ENCODE measurements around the gene SLC26A5.
A peak's percentile ranks its signal among the peaks of the same experiment; 100 is the strongest.
"Not testable (repeated sequence)": the region's sequence is repeated elsewhere in the genome, so short reads cannot be mapped to it uniquely, and the experiment has no call there.

The SLC26A5 gene

GRCh38 chr7:103405789-103406613 lies 40.0 kb downstream of the SLC26A5 start:
- not testable (repeated sequence) for DNase-seq

DNA sequence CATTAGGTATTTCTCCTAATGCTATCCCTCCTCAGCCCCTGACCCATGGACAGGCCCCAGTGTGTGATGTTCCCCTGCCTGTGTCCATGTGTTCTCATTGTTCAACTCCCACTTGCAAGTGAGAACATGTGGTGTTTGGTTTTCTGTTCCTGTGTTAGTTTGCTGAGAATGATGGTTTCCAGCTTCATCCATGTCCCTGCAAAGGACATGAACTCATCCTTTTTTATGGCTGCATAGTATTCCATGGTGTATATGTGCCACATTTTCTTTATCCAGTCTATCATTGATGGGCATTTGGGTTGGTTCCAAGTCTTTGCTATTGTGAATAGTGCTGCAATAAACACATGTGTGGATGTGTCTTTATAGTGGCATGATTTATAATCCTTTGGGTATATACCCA lies 46.3 kb downstream of the SLC26A5 start:
- not testable (repeated sequence) for DNase-seq

- DNase-seq, result no peak
Measured at GRCh38 chr7:103398483-103399127, 47.4 kb downstream of the SLC26A5 start.

GRCh38 chr7:103396471-103396870 lies 49.5 kb downstream of the SLC26A5 start:
- DNase-seq, result no peak

DNA sequence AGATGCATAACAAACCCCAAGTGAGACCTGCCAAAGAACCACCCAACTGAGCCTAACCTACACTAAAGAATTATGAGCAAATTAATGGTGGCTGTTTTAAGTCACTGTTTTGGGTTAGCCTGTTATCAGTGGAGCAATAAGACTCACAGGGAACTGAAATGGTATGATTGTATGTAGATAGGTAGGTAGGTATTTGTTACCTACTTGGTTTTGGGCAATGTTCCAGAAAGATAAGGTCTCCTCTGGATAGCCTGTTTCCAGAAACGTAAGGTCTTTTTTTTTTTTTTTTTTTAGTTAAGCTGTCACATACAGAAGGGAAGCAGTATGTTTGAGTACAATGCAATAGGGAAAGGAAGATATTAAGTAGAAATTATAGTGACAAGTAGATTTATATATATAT lies 50.9 kb downstream of the SLC26A5 start:
- DNase-seq, result no peak

GRCh38 chr7:103394566-103394965 lies 51.4 kb downstream of the SLC26A5 start:
- peak; percentile 43 for DNase-seq

- peak; percentile 41 for DNase-seq
Measured at GRCh38 chr7:103391976-103392375, 54.0 kb downstream of the SLC26A5 start.

DNA sequence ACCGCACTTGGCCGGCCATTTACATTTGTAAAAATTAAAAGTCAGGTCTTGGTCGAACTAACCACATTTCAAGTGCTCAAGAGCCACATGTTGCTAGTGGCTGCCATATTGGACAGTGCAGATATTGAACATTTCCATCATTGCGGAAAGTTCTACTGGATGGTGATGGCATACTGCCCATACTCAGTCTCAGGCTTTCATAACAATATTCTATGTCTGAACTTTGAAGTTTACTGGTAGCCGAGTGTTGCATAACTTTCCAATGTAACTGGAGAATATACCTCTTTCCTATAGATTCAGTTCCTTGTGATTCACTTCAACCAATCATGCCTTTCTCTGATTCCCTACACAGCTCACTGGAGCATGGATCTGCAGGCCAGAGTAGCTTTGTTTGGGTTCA lies 54.9 kb downstream of the SLC26A5 start:
- no peak for DNase-seq

DNA sequence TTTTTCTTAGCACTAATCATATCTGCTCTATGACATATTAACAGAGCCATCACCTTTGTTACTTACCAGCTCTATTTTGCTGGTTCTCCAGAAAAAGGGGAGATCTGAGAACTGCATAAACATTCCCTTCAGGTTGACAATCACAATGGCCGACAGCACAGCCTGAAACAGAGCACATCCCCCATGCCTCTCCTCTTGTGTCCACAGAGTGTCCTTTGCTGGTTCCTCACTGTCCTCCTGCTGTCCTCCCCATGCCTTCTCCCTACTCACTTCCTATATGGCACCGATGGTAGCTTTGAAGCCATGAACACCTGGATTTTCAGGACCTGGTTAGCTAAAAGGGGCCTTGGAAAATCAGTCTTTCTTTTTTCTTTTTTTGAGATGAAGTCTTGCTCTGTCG lies 56.7 kb downstream of the SLC26A5 start:
- no peak for DNase-seq

DNA sequence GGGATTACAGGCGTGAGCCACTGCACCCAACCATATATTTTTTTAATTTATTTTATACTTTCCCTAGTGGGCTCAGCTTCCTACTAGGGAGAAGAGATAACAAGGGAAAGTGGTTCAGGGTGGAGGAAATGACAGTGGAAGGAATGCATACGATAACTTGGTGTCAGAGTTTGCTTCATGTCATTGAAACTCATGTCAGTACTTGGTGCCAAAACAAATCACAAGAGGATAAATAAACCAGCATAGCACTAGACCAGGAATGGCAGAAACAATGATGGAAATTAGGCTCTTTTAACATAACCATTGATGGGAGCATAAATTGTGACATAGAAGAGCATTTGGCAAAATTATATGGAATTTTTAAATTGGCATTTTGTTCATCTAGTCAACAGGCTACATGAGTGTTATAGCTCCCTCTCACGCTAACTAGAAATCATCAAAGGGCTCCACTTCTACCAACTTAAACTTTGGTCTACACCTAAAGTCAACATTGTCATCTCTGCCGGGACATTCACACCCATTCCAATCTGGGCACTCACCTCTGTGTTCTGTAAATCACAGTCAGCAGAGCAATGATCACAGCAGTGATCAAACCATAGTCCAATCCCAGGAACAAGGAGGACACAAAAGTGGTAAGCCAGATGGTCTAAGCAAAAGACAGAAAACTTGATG lies 57.4 kb downstream of the SLC26A5 start:
- DNase-seq, result no peak

DNA sequence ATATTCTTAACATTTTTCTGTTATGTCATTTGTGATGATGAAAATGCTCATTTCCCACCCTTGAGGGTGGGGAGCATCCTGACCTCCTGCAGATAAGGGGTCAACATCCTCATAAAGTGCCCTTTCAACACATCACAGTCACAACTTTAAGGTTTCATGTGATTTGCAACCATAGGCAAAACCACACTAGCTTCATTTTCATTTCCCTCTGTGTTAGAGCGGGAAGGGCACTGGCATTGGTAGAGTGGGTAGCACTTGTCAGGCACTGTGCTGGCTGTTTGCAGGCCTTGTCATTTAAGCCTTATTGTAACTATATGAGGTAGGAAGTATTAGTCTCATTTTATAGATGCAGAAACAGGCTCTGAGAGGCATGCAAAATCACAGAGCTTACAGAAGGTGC lies 58.8 kb downstream of the SLC26A5 start:
- DNase-seq, result no peak

DNA sequence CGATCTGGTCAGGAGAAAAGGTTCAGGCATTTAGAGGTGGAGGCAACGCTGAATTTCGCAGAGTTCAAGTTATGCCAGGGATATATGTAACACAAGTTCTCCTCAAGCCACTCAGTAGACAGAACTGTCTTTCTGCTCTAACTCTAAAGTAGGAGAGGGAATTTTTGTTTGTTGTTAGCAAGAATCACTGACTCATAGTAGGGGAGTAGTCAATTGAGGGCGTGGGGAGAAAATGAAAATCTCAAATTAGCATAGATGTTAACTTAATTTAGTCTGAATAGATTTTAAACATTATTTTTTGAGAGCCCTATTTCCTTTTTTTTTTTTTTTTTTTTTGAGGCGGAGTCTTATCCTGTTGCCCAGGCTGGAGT lies 64.0 kb downstream of the SLC26A5 start:
- no peak for DNase-seq

DNA sequence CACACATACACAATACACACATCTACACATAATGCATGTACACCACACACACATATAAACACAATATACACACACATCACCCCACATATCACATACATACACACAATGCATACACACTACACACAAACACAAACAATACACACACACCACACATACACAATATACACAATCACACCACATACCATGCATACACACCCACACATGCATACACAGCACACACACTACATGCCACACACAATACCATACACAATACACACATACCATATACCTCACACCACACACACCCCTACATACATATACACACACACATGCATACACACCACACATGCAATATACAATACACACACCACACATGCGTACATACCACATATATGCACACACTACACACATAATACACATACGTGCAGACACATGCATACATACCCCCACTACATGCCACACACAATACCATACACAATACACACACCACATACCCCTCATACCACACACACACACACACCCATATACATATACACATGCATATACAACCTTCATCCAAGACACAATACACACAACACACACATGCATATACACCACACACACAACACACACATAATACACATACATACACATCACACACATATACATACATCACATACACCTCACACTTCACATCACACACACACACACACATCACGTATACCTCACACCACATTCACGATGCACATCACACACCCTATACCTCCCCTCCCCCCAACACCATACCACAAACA lies 64.6 kb downstream of the SLC26A5 start:
- no peak for DNase-seq

DNA sequence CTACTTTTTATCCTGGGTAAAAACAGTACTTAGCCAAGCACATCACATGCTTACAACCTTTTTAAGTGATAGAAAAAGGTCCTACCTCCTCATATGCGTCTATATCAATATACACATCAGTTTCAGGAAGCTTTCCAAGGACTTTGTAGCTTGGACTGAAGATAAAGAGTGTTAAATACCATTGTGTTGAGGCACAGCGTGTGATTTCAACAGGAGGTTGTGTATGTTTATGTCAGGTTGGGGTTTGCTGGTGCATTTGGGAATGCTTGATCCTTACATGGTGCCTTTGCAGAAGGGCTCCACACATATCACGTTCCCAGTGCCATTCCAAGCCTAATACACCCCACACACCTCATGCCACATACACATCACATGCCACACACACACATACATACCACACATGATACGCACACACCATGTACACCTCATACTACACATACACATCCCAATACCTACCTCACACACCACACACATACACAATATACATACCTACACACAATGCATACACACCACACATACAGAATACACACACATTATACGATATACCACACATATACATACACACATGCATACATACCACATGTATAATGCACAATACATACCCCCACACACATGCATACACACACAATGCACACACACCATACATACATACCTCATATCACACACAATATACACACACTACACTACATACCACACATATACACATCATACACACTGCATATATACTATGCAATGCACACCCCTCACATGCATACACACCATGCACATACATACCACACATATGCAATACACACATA lies 65.4 kb downstream of the SLC26A5 start:
- DNase-seq, result peak; percentile 3

GRCh38 chr7:103379270-103379975 lies 66.6 kb downstream of the SLC26A5 start:
- DNase-seq, result no peak

- DNase-seq, result no peak
Measured at GRCh38 chr7:103373866-103374643, 72.0 kb downstream of the SLC26A5 start.

DNA sequence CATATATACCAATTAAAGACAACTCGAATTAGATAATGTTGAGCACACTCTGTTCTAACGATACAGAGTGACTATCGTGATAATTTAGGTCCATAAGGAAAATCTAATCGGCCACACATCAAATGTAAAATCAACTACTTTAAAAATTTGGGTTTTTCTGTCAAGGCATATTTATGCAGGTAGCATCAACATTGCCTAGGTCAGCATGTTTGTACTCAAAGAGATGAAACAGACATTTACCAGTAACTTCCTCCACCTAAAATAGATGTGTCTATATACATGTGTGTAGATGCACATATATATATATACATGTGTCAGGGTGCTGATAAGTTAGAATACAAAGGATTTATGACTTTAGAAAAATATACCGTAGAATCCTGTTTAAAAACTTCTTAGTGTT lies 76.6 kb downstream of the SLC26A5 start:
- no peak for DNase-seq

DNA sequence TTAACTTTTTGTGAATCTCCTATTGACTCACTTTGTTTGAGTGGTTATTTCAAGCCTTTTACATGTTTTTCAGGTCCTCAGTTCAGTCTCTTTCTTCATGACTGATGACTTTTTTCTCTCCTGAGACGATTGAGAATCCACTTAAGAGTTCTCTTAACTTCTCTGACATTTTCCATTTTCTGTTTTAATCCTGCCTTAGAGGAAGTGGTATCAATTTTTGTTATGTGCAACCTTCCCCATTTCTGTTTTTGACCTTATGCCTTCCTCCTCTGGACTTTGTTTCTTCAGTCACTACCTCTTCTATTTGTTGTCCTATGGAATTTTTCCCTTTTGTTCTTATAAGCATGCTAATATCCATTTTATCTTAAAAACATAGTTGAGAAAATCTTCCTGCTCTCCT lies 96.2 kb downstream of the SLC26A5 start:
- no peak for DNase-seq

DNA sequence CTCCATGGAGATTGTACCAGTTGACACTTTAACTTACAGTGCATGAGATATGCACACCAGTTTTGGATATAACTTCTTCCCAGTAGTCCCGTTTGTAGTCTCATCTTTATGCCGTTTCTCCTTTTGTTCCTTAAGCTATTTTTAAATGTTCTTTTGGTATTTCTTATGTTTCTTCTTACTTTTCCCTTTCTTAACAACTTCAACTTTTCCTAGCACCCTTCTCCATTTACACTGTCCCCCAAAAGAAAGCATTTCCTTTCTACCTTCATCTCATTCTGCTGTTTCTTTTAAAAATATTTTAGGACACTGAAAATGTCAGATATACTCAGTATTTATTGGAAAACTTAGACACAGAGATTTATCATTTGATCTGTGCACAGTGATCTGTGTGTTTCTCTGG lies 97.0 kb downstream of the SLC26A5 start:
- DNase-seq, result no peak

DNA sequence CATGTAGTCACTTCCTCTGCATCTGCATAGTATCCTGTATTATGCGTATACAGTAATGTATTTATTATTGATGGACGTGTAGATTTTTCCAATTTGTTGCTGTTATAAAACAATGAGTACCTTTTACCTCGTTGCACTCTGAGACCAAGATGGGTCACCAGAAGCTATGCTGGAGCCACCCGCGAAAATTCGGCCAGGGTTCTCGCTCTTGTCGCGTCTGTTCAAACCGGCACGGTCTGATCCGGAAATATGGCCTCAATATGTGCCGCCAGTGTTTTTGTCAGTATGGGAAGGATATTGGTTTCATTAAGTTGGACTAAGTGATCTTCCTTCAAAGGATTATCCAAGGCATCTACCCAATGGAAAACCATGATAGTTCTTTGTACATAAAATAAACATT lies 97.6 kb downstream of the SLC26A5 start:
- DNase-seq, result no peak
